B cell (primary cell): ENCODE results near the gene PBX1. TPM values are rescaled to one million over a fixed set of nuclear protein-coding genes. Genes with fewer than 3 reads are reported as not detected.

Experiments used
- ATAC-seq: fragments of 200-7000 bp; cut with Tn5 transposase; one replicate; pipeline ENCODE4 v1.10.0; 2021; ENCODE audit warnings: low read depth, mild to moderate bottlenecking, moderate number of reproducible peaks, moderate library complexity
- CTCF ChIA-PET: fragments of 350-600 bp; sonication (Branson Sonifier 250); formaldehyde crosslinking; loops from one replicate; lab custom pipeline; 2021; ENCODE audit warnings: antibody characterized with exemption, inconsistent platforms; lab: Charles Lee
- POLR2A ChIA-PET: fragments of 350-600 bp; sonication (Branson Sonifier 250); formaldehyde crosslinking; loops from one replicate; lab custom pipeline; 2021; ENCODE audit warnings: antibody characterized with exemption; lab: Charles Lee
- DNase-seq: peaks from one replicate; pipeline ENCODE4 v3.0.0; 2013
- H2AFZ ChIP-seq: 2 replicates; pipeline ENCODE4 v1.6.1; 2012; ENCODE audit warnings: mild to moderate bottlenecking, low read depth, low read length; ENCODE audit not compliant: insufficient read depth, poor library complexity, severe bottlenecking
- H3K27ac ChIP-seq, 2 donors: 1 replicate in 1 of 2; 2 replicates in 1 of 2; pipeline ENCODE4 v1.5.1; 2012 to 2013; ENCODE audit warnings: low read length in 2 of 2, mild to moderate bottlenecking in 2 of 2, moderate library complexity in 1 of 2
- H3K27me3 ChIP-seq, 4 experiments: fragments of 200-600 bp in 1 of 4; sonication (generic) in 1 of 4; replicated peaks in 1 of 4; 1 replicate in 2 of 4; 2 replicates in 2 of 4; pipeline versions ENCODE4 v1.6.1 to v1.7.0; 2013 to 2016; ENCODE audit warnings: low read length in 3 of 4, mild to moderate bottlenecking in 2 of 4, mixed read lengths in 1 of 4, moderate library complexity in 1 of 4; ENCODE audit not compliant: insufficient read depth in 4 of 4, control insufficient read depth in 3 of 4; ENCODE audit errors: control extremely low read depth in 1 of 4
- H3K36me3 ChIP-seq, 2 experiments: replicated peaks in 1 of 2; 1 replicate in 1 of 2; 2 replicates in 1 of 2; pipeline versions ENCODE4 v1.6.1 to v1.7.1; 2013; ENCODE audit warnings: low read length in 1 of 2; ENCODE audit not compliant: insufficient read depth in 2 of 2, control insufficient read depth in 1 of 2; ENCODE audit errors: control extremely low read depth in 1 of 2, extremely low read depth in 1 of 2
- H3K4me1 ChIP-seq, 2 donors: fragments of 200-600 bp in 1 of 2; sonication (generic) in 1 of 2; 1 replicate in 1 of 2; 2 replicates in 1 of 2; pipeline versions ENCODE4 v1.5.1 to v1.6.1; 2013 to 2017; ENCODE audit warnings: low read length in 2 of 2; ENCODE audit not compliant: control insufficient read depth in 2 of 2, insufficient read depth in 2 of 2
- H3K4me2 ChIP-seq: replicated peaks from 2 replicates; pipeline ENCODE3; 2012; ENCODE audit warnings: mild to moderate bottlenecking, low read depth, low read length; ENCODE audit not compliant: poor library complexity, severe bottlenecking
- H3K4me3 ChIP-seq, 5 experiments: fragments of 200-600 bp in 1 of 5; sonication (generic) in 1 of 5; 1 replicate in 3 of 5; 2 replicates in 2 of 5; pipeline versions ENCODE4 v1.5.1 to v1.7.0; 2011 to 2016; ENCODE audit warnings: low read length in 4 of 5, mild to moderate bottlenecking in 4 of 5, low read depth in 2 of 5, control low read depth in 1 of 5, moderate library complexity in 1 of 5; ENCODE audit not compliant: insufficient read depth in 1 of 5; ENCODE audit errors: control extremely low read depth in 1 of 5, extremely low read depth in 1 of 5
- H3K79me2 ChIP-seq: fragments of 200-600 bp; sonication (generic); one replicate; pipeline ENCODE4 v1.6.0; 2016; ENCODE audit warnings: low read length; ENCODE audit not compliant: control insufficient read depth, insufficient read depth
- H3K9ac ChIP-seq: fragments of 200-600 bp; sonication (generic); 2 replicates; pipeline ENCODE4 v1.6.1; 2017; ENCODE audit warnings: mild to moderate bottlenecking, low read length, moderate library complexity
- H3K9me3 ChIP-seq, 3 donors: one replicate each; pipeline versions ENCODE4 v1.6.1 to v1.7.1; 2013; ENCODE audit warnings: low read length in 2 of 3; ENCODE audit not compliant: control insufficient read depth in 2 of 3, insufficient read depth in 1 of 3; ENCODE audit errors: control extremely low read depth in 1 of 3
- H4K20me1 ChIP-seq: 2 replicates; pipeline ENCODE4 v1.6.0; 2012; ENCODE audit warnings: mild to moderate bottlenecking, low read length; ENCODE audit not compliant: insufficient read depth, control insufficient read depth, poor library complexity, severe bottlenecking
- H3K27ac Mint-ChIP-seq: one replicate; pipeline ENCODE4 v1.8.0; 2021; ENCODE audit warnings: mixed read lengths
- H3K27me3 Mint-ChIP-seq: one replicate; pipeline ENCODE4 v1.8.0; 2021; ENCODE audit warnings: mixed read lengths
- H3K4me1 Mint-ChIP-seq: one replicate; pipeline ENCODE4 v1.8.0; 2021; ENCODE audit warnings: mixed read lengths
- H3K4me3 Mint-ChIP-seq: one replicate; pipeline ENCODE4 v1.8.0; 2021; ENCODE audit warnings: mixed read lengths
- H3K9me3 Mint-ChIP-seq: one replicate; pipeline ENCODE4 v1.8.0; 2022; ENCODE audit warnings: mixed read lengths; ENCODE audit not compliant: insufficient read depth
- EZH2 ChIP-seq: IDR thresholded peaks from 2 replicates; pipeline ENCODE4 v1.6.1; 2012; ENCODE audit warnings: borderline replicate concordance, low read depth, mild to moderate bottlenecking, moderate library complexity, low read length; ENCODE audit not compliant: insufficient read depth, poor library complexity, severe bottlenecking
- WGBS: methylation state at CpG from one replicate; pipeline ENCODE4 v1.1.5; 2013; ENCODE audit warnings: missing lambda C conversion rate; ENCODE audit not compliant: insufficient coverage; 5-methylcytosine and 5-hydroxymethylcytosine counted together
- intact Hi-C: fragments of 100-400 bp; cut with micrococcal nuclease; formaldehyde crosslinking; loops from one replicate; pipeline ENCODE4 v1.10.0; 2022
- polyA plus RNA-seq: library from polyadenylated mRNA; depleted of rRNA; stranded (reverse); fragments of >200 nt; gene quantifications from 2 replicates; pipeline ENCODE4 v1.2.3, GENCODE V29; 2012
- total RNA-seq, 2 donors: library from RNA; stranded (reverse); fragments of 120-200 nt in 1 of 2; gene quantifications; 1 replicate in 1 of 2; 2 replicates in 1 of 2; pipeline versions ENCODE4 v1.2.3 to v1.2.4, GENCODE V29; 2013 to 2022
- TF ChIP-seq, protein P1 (sequence below): fragments of 200-600 bp; IDR thresholded peaks from one replicate; pipeline ENCODE4 v1.8.0; 2022; ENCODE audit warnings: antibody characterized with exemption, mild to moderate bottlenecking

Gene PBX1
- total and polyA plus RNA-seq, 2 donors (not counting 1 experiment from before 2014, with no cell fraction given), result 0.32 TPM; not detected in 1

DNA sequence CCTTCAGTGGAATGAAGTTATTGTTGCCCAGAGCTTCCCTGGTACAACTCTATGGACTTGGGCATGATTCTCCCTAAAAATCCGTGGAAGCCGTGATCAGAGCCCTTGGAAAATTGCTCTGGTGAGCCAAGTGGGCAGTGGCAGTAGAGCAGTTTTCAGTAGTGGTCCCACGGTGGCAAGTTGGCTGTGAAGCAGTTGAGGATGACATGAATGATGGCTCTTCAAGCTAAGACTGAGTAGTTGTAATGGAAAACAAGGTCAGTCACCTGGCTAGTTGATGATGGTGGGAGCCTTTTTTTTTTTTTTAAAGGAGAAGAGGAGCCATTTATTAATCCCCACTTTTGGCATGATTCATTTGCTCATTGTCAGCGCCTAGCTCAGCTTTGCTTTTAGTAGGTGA, 36.2 kb downstream of the PBX1 start:
- Histone ChIP-seq H3K27me3 (peaks cover 0 to 3% (median 0%) of the 10 kb centered on the region in 4 experiments), H3K9me3 (peaks cover 0 to 5% (median 0%) of the 10 kb centered on the region in 3 donors), H3K4me2 (no peak overlapping the region), H3K79me2 (no peaks in the 10 kb centered on the region), H3K9ac (no peak overlapping the region), H3K4me1 (no peaks in the 10 kb centered on the region), H4K20me1 (no peaks in the 10 kb centered on the region), H3K27ac (no peak overlapping the region), H3K4me3 (no peak overlapping the region), H2AFZ (no peak overlapping the region), H3K36me3 (no peaks in the 10 kb centered on the region)
- CTCF ChIA-PET, result no interaction called here
- 81% methylated on average over 3 of the region's 4 CpGs for WGBS
- Mint-ChIP-seq H3K4me1 (no peaks in the 10 kb centered on the region), H3K4me3 (no peak overlapping the region), H3K9me3 (no peaks in the 10 kb centered on the region), H3K27ac (no peak overlapping the region), H3K27me3 (peaks cover 4% of the 10 kb centered on the region)
- intact Hi-C loops, result no loop called here
- TF ChIP-seq EZH2, result no peak
- TF ChIP-seq, protein P1, sequence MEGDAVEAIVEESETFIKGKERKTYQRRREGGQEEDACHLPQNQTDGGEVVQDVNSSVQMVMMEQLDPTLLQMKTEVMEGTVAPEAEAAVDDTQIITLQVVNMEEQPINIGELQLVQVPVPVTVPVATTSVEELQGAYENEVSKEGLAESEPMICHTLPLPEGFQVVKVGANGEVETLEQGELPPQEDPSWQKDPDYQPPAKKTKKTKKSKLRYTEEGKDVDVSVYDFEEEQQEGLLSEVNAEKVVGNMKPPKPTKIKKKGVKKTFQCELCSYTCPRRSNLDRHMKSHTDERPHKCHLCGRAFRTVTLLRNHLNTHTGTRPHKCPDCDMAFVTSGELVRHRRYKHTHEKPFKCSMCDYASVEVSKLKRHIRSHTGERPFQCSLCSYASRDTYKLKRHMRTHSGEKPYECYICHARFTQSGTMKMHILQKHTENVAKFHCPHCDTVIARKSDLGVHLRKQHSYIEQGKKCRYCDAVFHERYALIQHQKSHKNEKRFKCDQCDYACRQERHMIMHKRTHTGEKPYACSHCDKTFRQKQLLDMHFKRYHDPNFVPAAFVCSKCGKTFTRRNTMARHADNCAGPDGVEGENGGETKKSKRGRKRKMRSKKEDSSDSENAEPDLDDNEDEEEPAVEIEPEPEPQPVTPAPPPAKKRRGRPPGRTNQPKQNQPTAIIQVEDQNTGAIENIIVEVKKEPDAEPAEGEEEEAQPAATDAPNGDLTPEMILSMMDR, result no peak
- POLR2A ChIA-PET, result no interaction called here
- DNase-seq (no peak), ATAC-seq (no peak)

DNA sequence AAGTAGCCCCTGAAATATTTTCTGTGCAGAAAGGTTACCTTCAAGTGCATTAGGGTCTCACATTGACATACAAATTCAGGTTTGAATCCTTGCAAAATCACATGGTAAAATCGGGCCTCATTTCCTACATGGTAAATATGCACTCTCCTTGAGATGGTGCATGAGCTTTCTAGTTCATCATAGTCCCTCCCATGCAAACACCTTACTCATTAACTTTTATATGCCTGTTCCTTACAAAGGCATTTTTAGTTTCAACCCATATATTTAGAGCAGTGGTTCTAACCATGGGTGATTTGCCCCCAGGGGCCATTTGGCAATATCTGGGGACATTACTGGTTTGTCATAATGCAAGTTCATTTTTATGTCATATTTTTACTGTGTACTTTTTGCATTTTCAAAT, 37.2 kb downstream of the PBX1 start:
- Histone ChIP-seq H3K4me3 (no peak overlapping the region), H3K27me3 (peaks cover 0 to 3% (median 0%) of the 10 kb centered on the region in 4 experiments), H2AFZ (no peak overlapping the region), H4K20me1 (no peaks in the 10 kb centered on the region), H3K27ac (no peak overlapping the region), H3K9ac (no peak overlapping the region), H3K36me3 (no peaks in the 10 kb centered on the region), H3K4me1 (no peaks in the 10 kb centered on the region), H3K4me2 (no peak overlapping the region), H3K79me2 (no peaks in the 10 kb centered on the region), H3K9me3 (peaks cover 0 to 5% (median 0%) of the 10 kb centered on the region in 3 donors)
- no peaks in the 10 kb centered on the region for H3K27me3 Mint-ChIP-seq
- TF ChIP-seq EZH2, result no peak
- DNase-seq (no peak), ATAC-seq (no peak)
- no peak overlapping the region for H3K4me3 Mint-ChIP-seq
- H3K27ac Mint-ChIP-seq, result no peak overlapping the region
- no peaks in the 10 kb centered on the region for H3K9me3 Mint-ChIP-seq
- H3K4me1 Mint-ChIP-seq, result no peaks in the 10 kb centered on the region
- CTCF ChIA-PET, result no interaction called here
- POLR2A ChIA-PET, result no interaction called here
- intact Hi-C loops, result no loop called here
- no CpG with 5 or more reads among the region's 1 CpG for WGBS
